GM08714 (cell line): Measurements from ENCODE around the gene UBE2G1.
"Not testable (repeated sequence)": the region's sequence is repeated elsewhere in the genome, so short reads cannot be mapped to it uniquely, and the experiment has no call there.

Experiments
- H3K4me3 ChIP-seq: fragments of 200-500 bp; sonication (Bioruptor generic); 2 replicates; pipeline ENCODE4 v1.5.1; 2014; ENCODE audit warnings: mild to moderate bottlenecking, low read length, inconsistent platforms
- ZNF274 ChIP-seq: IDR thresholded peaks from 2 replicates; pipeline ENCODE4 v1.6.1; 2012; ENCODE audit warnings: mild to moderate bottlenecking, low read depth, low read length

Gene UBE2G1

DNA sequence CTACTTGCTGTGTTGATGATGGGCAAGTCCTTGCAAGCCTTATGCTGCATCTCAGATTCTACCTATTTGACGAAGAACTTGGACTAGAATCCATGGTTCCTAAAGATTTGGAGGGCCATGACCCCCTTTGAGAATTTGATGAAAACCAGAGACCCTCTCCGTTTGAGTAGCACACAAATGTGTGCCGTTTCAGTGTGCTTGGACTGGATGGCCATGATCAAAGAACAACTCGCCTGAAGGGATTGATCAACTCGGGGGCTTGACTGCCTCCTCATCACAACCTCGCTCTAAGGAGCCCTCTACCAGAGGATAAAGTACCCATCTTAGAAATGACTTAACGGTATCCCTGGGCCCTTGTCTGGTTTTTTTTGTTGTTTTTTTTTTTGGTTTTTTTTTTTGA lies 99.9 kb downstream of the UBE2G1 start:
- no peak for TF ChIP-seq ZNF274
- no peak overlapping the region for H3K4me3 ChIP-seq

GRCh38 chr17:4263282-4264215 lies 102.9 kb downstream of the UBE2G1 start, which contains the start of gene ANKFY1:
Gene ANKFY1 (minus strand): TSS chr17:4263979. CDS start chr17:4263941, 38 bp downstream.
- H3K4me3 ChIP-seq = peak within 1 kb of the TSS; percentile 88
- no peak for TF ChIP-seq ZNF274

DNA sequence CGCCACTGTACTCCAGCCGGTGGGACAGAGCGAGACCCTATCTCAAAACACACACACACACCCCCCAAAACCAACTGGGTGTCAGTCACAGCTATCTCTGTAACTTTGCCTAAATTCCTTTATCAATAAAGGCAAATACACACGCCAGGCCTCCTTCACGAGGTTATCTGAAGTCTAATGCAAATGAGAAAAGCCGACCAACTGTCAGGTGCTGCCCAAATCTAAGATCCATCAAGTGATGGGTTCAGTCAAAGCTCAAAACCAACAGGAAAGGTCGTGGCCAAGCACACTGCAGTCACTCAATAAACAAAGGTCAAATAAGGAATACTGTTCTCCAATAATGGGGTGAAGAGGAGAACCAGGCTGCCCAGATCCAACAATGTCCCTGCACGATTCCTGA lies 103.8 kb downstream of the UBE2G1 start:
- no peak for TF ChIP-seq ZNF274
- H3K4me3 ChIP-seq = peak overlapping the region; percentile 88

- no peak overlapping the region for H3K4me3 ChIP-seq
- TF ChIP-seq ZNF274 = no peak
Measured at GRCh38 chr17:4261452-4261851, 105.0 kb downstream of the UBE2G1 start.

GRCh38 chr17:4258867-4259266 lies 107.6 kb downstream of the UBE2G1 start:
- no peak for TF ChIP-seq ZNF274
- no peak overlapping the region for H3K4me3 ChIP-seq

GRCh38 chr17:4256952-4257351 lies 109.5 kb downstream of the UBE2G1 start:
- TF ChIP-seq ZNF274 = no peak
- H3K4me3 ChIP-seq = no peak overlapping the region

DNA sequence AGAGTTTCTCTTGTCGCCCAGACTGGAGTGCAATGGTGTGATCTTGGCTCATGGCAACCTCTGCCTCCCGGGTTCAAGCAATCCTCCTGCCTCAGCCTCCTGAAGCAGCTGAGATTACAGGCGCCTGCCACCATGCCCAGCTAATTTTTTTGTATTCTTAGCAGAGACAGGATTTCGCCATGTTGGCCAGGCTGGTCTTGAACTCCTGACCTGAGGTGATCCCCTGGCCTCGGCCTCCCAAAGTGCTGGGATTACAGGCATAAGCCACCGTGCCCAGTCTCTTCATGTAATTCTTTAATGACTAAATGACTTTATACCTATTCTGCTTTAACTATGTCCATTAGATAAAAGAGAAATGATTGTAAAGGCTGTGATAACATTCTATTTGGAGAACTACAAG lies 111.2 kb downstream of the UBE2G1 start:
- H3K4me3 ChIP-seq = not testable (repeated sequence)

DNA sequence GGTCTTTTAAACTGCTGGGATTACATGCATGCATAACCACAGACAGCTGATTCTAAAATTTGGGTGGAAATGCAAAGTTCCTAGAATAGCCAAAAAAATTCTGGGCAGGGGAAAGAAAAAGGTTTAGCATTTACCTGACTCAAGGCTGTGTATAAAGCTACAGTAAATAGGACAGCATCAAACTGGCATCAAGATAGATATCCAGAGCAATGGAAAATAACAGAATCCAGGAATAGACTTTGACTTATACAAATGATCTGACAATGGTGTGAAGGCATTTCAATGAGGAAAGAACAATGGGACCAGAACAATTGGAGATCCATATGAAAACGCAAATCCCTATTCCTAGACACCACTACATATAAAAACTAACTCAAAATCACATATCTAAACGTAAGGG lies 115.6 kb downstream of the UBE2G1 start:
- no peak overlapping the region for H3K4me3 ChIP-seq
- TF ChIP-seq ZNF274 = no peak

- no peak overlapping the region for H3K4me3 ChIP-seq
- no peak for TF ChIP-seq ZNF274
Measured at GRCh38 chr17:4249452-4250029, 116.9 kb downstream of the UBE2G1 start.

DNA sequence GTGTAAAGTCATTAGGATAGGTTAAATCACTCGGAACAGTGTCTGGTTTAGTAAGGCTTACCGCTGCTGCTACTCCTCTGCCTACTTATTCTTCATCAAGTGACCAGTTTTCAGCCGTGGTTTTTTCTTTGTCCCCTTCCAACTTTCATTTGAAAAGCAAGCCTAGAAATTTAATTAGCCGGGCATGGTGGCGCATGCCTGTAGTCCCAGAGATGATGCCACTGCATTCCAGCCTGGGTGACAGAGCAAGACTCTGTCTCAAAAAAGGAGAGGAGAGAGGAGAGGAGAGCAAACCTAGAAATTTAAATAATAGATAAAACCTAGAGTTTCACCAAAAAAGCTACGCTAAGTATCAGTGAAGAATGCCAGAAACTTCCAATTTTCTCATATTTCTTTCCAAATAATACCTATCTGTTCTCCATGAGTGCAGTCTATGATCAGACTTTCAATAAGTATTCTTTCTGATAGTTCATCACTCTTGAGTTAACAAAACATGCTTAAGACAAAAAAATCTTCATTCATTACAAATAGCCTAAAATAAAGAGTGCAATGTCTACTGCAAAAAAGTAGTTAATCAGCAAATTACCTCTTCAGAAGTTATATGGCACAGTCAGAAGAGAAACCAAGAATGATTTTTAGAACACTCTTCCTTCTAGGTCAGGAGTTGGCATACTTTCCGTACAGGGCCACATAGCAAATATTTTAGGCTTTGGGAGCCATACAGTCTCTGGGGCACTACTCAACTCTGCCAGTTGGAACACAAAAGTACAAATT lies 117.8 kb downstream of the UBE2G1 start:
- H3K4me3 ChIP-seq = no peak overlapping the region
- TF ChIP-seq ZNF274 = no peak

- no peak overlapping the region for H3K4me3 ChIP-seq
- TF ChIP-seq ZNF274 = no peak
Measured at GRCh38 chr17:4247971-4248388, 118.5 kb downstream of the UBE2G1 start.

GRCh38 chr17:4247361-4247970 lies 119.0 kb downstream of the UBE2G1 start:
- no peak overlapping the region for H3K4me3 ChIP-seq
- no peak for TF ChIP-seq ZNF274

DNA sequence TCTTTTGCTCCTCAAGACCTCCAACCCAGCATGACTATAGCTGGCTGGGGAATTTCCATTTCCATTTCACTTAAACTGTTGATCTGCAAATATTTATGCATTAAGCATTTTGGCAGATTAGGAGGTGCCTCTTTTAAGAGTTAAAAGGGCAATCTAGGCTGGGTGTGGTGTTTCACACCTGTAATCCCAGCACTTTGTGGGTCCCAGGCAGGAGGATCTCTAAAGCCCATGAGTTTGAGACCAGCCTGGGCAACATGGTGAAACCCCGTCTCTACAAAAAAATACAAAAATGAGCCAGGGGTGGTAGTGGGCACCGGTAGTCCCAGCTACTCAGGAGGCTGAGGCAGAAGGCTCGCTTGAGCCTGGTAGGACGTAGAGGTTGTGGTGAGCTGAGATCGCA lies 119.8 kb downstream of the UBE2G1 start:
- H3K4me3 ChIP-seq = no peak overlapping the region
- TF ChIP-seq ZNF274 = no peak

- H3K4me3 ChIP-seq = no peak overlapping the region
- no peak for TF ChIP-seq ZNF274
Measured at GRCh38 chr17:4241535-4241934, 124.9 kb downstream of the UBE2G1 start.
